Stimulated activated naive B cell treated with anti-CD40 and anti-IgM and Interleukin-4, amounts not matched to agents 10 μg/mL and 1 μg/mL and 100 μg/mL, for 72 hours (primary cell): ENCODE results near the gene BNIP2.
A peak's percentile ranks its signal among the peaks of the same experiment; 100 is the strongest.
"Not testable (repeated sequence)": the region's sequence is repeated elsewhere in the genome, so short reads cannot be mapped to it uniquely, and the experiment has no call there.

ENCODE experiments used
- ATAC-seq, 2 donors: fragments of 150-1000 bp; cut with Tn5 transposase; replicated peaks; 2 replicates each; pipeline ENCODE4 v1.10.0; 2021; ENCODE audit warnings: moderate library complexity in 1 of 2
- DNase-seq: peaks from one replicate; pipeline ENCODE4 v3.0.0; 2021
- H3K27ac Mint-ChIP-seq: one replicate; pipeline ENCODE4 v1.8.0; 2022; ENCODE audit warnings: mild to moderate bottlenecking, mixed read lengths
- H3K27me3 Mint-ChIP-seq, 2 donors: one replicate each; pipeline ENCODE4 v1.8.0; 2022; ENCODE audit warnings: mixed read lengths in 2 of 2
- H3K36me3 Mint-ChIP-seq, 2 donors: one replicate each; pipeline ENCODE4 v1.8.0; 2022; ENCODE audit warnings: mixed read lengths in 2 of 2, mild to moderate bottlenecking in 1 of 2
- H3K4me1 Mint-ChIP-seq, 2 donors: one replicate each; pipeline ENCODE4 v1.8.0; 2022; ENCODE audit warnings: mixed read lengths in 2 of 2, mild to moderate bottlenecking in 1 of 2
- H3K4me3 Mint-ChIP-seq, 2 donors: one replicate each; pipeline ENCODE4 v1.8.0; 2022; ENCODE audit warnings: mild to moderate bottlenecking in 2 of 2, mixed read lengths in 2 of 2, moderate library complexity in 1 of 2
- H3K9me3 Mint-ChIP-seq, 2 donors: one replicate each; pipeline ENCODE4 v1.8.0; 2022; ENCODE audit warnings: mixed read lengths in 2 of 2, mild to moderate bottlenecking in 1 of 2

BNIP2 gene

GRCh38 chr15:59701880-59702279 lies 12.8 kb upstream of the BNIP2 start:
- peak overlapping the region; percentile 14 for H3K27ac Mint-ChIP-seq
- no peaks in the 10 kb centered on the region for H3K36me3 Mint-ChIP-seq
- H3K9me3 Mint-ChIP-seq: no peaks in the 10 kb centered on the region
- H3K4me3 Mint-ChIP-seq: no peak overlapping the region
- H3K27me3 Mint-ChIP-seq: peaks cover 5% of the 10 kb centered on the region in 2 donors
- ATAC-seq (no peak), DNase-seq (no peak)
- no peaks in the 10 kb centered on the region for H3K4me1 Mint-ChIP-seq

DNA sequence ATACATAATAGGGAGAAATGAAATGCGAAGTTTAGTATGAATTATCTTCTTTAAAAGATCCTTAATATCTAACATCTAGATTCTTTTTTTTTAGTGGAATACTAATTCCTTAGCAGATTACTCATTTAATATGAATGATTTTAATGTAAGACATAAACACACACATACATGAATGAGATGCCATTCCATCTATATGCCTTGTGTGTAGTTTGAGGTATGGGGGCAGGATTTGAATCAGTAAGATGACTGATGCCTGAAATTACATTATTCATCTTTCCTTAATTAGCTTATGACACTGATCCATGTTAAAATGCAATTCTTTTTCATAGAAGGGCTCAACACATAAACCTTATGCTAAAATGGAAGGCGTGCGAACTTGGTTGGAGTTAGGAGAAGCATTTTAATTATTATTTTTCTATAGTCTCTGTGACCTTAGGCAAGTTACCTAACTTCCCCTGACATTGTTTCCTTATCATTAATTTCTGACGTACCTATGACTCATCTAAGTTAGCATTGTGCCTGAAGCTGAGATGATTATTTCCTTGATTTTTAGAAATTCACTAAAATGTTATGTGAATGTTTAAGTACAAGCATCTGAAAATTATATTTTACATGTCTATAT lies 10.8 kb upstream of the BNIP2 start:
- ATAC-seq: no peak
- H3K4me1 Mint-ChIP-seq: peaks cover 0 to 4% of the 10 kb centered on the region in 2 donors
- no peaks in the 10 kb centered on the region for H3K36me3 Mint-ChIP-seq
- no peaks in the 10 kb centered on the region for H3K27me3 Mint-ChIP-seq
- H3K4me3 Mint-ChIP-seq: no peak overlapping the region
- no peak for DNase-seq
- H3K9me3 Mint-ChIP-seq: no peaks in the 10 kb centered on the region
- no peak overlapping the region for H3K27ac Mint-ChIP-seq

DNA sequence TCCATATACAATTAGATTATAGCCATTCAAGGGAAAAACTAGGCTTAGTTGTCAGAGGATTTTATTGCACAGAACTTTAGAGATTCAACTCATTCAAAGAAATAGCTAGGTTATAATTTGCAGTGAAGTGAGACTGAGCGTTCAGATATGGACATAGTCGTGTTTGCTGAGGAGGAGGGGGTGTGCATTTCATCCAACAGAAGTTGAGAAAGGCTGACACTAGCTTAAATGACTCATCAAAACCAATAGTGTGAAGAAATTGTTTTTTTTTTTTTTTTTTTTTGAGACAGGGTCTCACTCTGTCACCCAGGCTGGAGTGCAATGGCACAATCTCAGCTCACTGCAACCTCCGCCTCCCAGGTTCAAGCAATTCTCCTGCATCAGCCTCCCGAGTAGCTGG lies 8.9 kb upstream of the BNIP2 start:
- H3K4me1 Mint-ChIP-seq, H3K4me3 Mint-ChIP-seq, H3K27ac Mint-ChIP-seq, H3K9me3 Mint-ChIP-seq, DNase-seq, ATAC-seq, H3K27me3 Mint-ChIP-seq, H3K36me3 Mint-ChIP-seq: not testable (repeated sequence)

GRCh38 chr15:59696332-59696731 lies 7.2 kb upstream of the BNIP2 start:
- ATAC-seq (no peak), DNase-seq (no peak)
- no peaks in the 10 kb centered on the region for H3K9me3 Mint-ChIP-seq
- H3K27ac Mint-ChIP-seq: no peak overlapping the region
- H3K4me1 Mint-ChIP-seq: peaks cover 4 to 9% of the 10 kb centered on the region in 2 donors
- no peaks in the 10 kb centered on the region for H3K36me3 Mint-ChIP-seq
- no peaks in the 10 kb centered on the region for H3K27me3 Mint-ChIP-seq
- H3K4me3 Mint-ChIP-seq: no peak overlapping the region

DNA sequence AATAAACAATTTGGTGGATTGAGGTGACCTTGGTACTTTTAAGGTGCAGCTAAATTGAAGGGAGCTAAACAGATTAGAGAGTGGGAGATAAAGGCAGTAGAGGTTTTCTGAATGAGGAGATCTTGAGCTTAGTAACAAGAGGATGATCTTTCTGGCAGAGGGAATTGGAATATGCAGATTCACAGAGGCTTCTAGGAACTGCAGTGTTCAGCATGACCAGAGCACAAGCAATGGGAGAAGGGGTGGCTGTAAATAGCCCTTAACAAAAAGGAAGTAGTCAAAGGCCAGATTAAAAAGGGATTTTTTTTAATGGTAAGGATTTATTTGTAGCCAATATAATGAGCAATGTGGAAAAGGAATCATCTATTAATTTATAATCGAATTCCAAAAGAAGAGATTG lies 5.7 kb upstream of the BNIP2 start:
- no peaks in the 10 kb centered on the region for H3K36me3 Mint-ChIP-seq
- DNase-seq: no peak
- H3K4me1 Mint-ChIP-seq: peaks cover 5 to 21% of the 10 kb centered on the region in 2 donors
- ATAC-seq: no peak
- H3K9me3 Mint-ChIP-seq: no peaks in the 10 kb centered on the region
- H3K27ac Mint-ChIP-seq: no peak overlapping the region
- no peaks in the 10 kb centered on the region for H3K27me3 Mint-ChIP-seq
- H3K4me3 Mint-ChIP-seq: no peak overlapping the region

DNA sequence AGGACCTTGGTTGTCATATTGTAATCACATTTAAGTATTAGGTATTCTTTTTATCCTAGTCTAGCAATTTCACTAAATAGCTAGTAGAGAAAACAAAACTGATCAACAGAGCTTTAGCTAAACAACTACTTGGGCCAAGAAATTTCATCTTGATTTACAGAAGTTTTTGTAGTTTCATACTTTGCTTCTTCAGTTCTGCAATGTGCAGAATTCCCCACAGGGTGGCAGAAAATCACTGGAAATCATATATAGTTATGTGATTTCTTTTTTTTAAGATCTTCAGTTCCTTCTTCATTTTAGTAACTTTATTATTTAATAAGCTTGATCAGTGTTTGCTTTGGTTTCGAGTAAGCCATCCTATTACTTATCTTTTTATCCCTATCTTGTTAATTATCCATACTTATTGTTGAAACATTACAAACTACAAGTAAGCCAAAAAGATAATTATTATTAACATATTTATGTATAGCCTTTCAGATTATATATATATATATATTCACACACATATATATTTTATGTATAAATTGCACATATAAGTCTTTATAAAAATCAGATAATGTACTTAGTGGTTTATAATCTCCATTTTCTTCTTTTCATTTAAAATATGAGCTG lies 2.2 kb upstream of the BNIP2 start:
- Mint-ChIP-seq H3K36me3 (peaks cover 9 to 11% of the 10 kb centered on the region in 2 donors), H3K9me3 (no peaks in the 10 kb centered on the region), H3K4me3 (no peak overlapping the region), H3K27me3 (no peaks in the 10 kb centered on the region), H3K4me1 (peaks cover 16 to 39% of the 10 kb centered on the region in 2 donors), H3K27ac (peak overlapping the region; percentile 84)
- no peak for DNase-seq
- no peak for ATAC-seq

DNA sequence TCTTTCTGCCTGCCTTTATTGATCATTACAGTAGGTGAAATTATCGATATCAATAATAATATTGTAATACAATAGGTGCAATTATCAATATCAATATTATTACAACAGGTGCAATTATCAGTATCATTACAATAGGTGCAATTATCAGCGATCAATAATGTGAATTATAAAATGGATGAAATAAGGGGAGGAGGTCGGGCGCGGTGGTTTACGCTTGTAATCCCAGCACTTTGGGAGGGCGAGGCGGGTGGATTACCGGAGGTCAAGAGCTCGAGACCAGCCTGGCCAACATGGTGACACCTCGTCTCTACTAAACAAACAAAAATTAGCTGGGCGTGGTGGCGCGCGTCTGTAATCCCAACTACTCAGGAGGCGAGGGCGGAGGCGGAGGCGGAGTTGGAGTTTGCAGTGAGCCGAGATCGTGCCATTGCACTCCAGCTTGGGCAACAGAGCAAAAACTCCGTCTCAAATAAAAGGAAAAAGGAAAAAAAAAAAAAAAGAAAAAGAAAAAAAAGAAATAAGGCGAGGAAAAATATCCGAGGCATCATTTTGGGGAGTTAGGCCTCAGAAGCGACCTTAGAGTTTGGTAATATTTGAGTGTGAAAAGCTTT lies 611 bp upstream of the BNIP2 start:
- H3K4me3 Mint-ChIP-seq: peak overlapping the region; percentile 83 to 88
- H3K27me3 Mint-ChIP-seq: no peaks in the 10 kb centered on the region
- DNase-seq (peak; percentile 46), ATAC-seq (peak; percentile 28 to 29)
- peak overlapping the region; percentile 92 for H3K27ac Mint-ChIP-seq
- H3K36me3 Mint-ChIP-seq: peaks cover 9 to 14% of the 10 kb centered on the region in 2 donors
- H3K4me1 Mint-ChIP-seq: peaks cover 18 to 47% of the 10 kb centered on the region in 2 donors
- no peaks in the 10 kb centered on the region for H3K9me3 Mint-ChIP-seq

DNA sequence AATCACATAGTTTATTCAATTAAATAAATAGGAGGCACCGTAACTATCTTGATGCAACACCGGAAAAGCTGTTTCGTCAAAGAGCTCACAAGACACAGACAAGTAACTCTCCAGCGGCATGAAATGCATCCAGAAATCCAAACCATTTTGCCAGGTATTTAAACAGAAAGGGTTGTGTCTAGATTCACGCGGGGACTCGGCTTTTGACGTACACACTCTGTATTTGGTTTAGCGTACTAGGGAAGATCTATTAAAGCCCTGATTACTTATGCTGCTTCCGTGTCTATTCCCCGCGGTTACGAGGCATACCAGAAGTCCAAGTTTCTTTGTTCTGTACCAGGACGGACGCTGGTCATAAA lies 718 bp downstream of the BNIP2 start:
- H3K4me1 Mint-ChIP-seq: peaks cover 16 to 43% of the 10 kb centered on the region in 2 donors
- DNase-seq (no peak), ATAC-seq (peak; percentile 3 to 8)
- H3K27me3 Mint-ChIP-seq: no peaks in the 10 kb centered on the region
- H3K4me3 Mint-ChIP-seq: peak overlapping the region; percentile 83 to 88
- H3K36me3 Mint-ChIP-seq: peaks cover 9 to 14% of the 10 kb centered on the region in 2 donors
- H3K9me3 Mint-ChIP-seq: no peaks in the 10 kb centered on the region
- H3K27ac Mint-ChIP-seq: peak overlapping the region; percentile 92

DNA sequence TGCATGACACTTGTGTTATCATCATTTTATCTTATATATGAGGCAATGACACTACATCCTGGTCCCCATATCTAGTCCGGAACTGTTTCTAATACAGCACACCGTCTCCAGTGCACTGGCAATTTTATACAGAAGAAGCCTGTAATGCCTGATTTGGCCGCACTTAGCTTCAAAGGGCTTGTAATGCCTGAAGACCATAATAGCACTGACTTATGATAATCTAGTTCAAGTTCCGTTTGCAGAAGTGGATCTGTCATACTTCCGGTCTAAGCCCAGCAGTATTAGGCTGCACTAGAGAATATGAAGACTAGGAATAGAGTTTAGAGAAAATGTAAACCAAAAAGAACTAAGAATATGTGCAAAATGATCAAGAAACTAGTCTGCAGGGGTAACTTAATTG lies 1.3 kb downstream of the BNIP2 start:
- peak overlapping the region; percentile 83 to 88 for H3K4me3 Mint-ChIP-seq
- no peaks in the 10 kb centered on the region for H3K27me3 Mint-ChIP-seq
- H3K27ac Mint-ChIP-seq: peak overlapping the region; percentile 92
- ATAC-seq: peak; percentile 38 to 40
- DNase-seq: no peak
- H3K9me3 Mint-ChIP-seq: no peaks in the 10 kb centered on the region
- H3K36me3 Mint-ChIP-seq: peaks cover 12 to 14% of the 10 kb centered on the region in 2 donors
- H3K4me1 Mint-ChIP-seq: peaks cover 19 to 43% of the 10 kb centered on the region in 2 donors

GRCh38 chr15:59686389-59686788 lies 2.7 kb downstream of the BNIP2 start:
- H3K27ac Mint-ChIP-seq: peak overlapping the region; percentile 93
- no peaks in the 10 kb centered on the region for H3K9me3 Mint-ChIP-seq
- ATAC-seq (peak; percentile 41 to 42), DNase-seq (peak; percentile 42)
- peaks cover 19 to 43% of the 10 kb centered on the region in 2 donors for H3K4me1 Mint-ChIP-seq
- H3K27me3 Mint-ChIP-seq: no peaks in the 10 kb centered on the region
- H3K36me3 Mint-ChIP-seq: peaks cover 12 to 19% of the 10 kb centered on the region in 2 donors
- H3K4me3 Mint-ChIP-seq: peak overlapping the region; percentile 81 to 82

- Mint-ChIP-seq H3K36me3 (peaks cover 12 to 19% of the 10 kb centered on the region in 2 donors), H3K9me3 (no peaks in the 10 kb centered on the region), H3K27me3 (no peaks in the 10 kb centered on the region), H3K4me3 (peak overlapping the region; percentile 81 to 82), H3K27ac (peak overlapping the region; percentile 93), H3K4me1 (peaks cover 19 to 39% of the 10 kb centered on the region in 2 donors)
- DNase-seq (no peak), ATAC-seq (no peak)
These were observed 3.3 kb downstream of the BNIP2 start for GRCh38 chr15:59685737-59686297.

DNA sequence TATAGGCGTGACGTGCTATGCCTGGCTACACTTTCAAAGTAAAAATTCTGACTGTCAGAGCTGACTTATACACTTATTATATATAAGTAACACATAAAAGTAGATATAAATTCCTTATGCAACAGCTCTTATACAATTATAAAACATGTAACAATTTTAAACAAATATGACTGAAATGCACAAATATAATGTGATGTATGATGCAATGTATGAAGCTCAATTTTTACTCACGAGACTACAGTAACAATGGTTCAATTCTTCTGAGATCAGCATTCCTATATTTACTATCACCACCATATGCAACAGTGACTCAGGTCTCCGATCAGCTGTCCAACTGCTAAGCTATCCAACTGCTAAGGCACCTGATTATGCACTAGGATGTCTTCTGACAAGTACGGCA lies 8.2 kb downstream of the BNIP2 start:
- no peak for DNase-seq
- peaks cover 18 to 29% of the 10 kb centered on the region in 2 donors for H3K36me3 Mint-ChIP-seq
- no peak for ATAC-seq
- no peak overlapping the region for H3K4me3 Mint-ChIP-seq
- peaks cover 7 to 9% of the 10 kb centered on the region in 2 donors for H3K4me1 Mint-ChIP-seq
- H3K9me3 Mint-ChIP-seq: no peaks in the 10 kb centered on the region
- H3K27me3 Mint-ChIP-seq: no peaks in the 10 kb centered on the region
- H3K27ac Mint-ChIP-seq: no peak overlapping the region

DNA sequence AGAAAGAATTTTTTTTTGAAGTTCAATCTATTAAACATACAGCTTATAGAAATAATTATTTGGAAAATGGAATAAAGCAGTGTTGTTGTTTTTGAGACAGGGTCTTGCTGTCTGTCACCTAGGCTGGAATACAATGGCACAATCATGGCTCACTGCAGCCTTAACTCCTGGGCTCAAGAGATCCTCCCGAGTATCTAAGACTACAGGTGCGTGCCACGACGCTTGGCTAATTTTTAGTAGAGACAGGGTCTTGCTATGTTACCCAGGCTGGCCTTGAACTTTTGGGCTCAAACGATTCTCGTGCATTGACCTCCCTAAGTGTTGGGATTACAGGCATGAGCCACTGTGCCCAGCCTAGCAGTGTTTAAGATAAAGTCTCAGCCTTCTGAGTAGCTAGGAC lies 8.8 kb downstream of the BNIP2 start:
- Mint-ChIP-seq H3K27me3 (no peaks in the 10 kb centered on the region), H3K4me1 (peaks cover 3 to 4% of the 10 kb centered on the region in 2 donors), H3K9me3 (no peaks in the 10 kb centered on the region), H3K4me3 (no peak overlapping the region), H3K36me3 (peaks cover 22 to 29% of the 10 kb centered on the region in 2 donors), H3K27ac (no peak overlapping the region)
- DNase-seq: no peak
- no peak for ATAC-seq

DNA sequence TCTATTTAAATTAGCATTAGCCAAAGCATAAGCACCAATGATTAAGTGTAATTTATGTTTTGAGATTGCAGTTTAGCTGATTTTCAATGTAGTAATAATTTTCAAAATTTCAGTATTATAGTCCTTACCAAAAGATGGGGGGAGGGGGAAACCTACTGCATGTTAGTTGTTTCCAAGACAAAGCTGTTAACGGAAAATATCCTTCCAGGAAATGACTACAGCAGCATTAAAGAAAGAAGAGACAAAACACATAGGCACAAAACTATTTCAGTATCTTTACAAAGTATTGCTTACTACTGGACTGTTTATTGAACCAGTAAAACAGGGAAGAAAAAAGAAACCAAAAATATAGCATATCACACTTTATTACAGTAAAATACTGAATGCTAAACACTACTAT lies 10.5 kb downstream of the BNIP2 start:
- Mint-ChIP-seq H3K36me3 (peaks cover 23 to 29% of the 10 kb centered on the region in 2 donors), H3K9me3 (no peaks in the 10 kb centered on the region)
- no peak for ATAC-seq

GRCh38 chr15:59678172-59678571 lies 10.9 kb downstream of the BNIP2 start:
- no peak overlapping the region for H3K4me3 Mint-ChIP-seq
- H3K9me3 Mint-ChIP-seq: no peaks in the 10 kb centered on the region
- DNase-seq (no peak), ATAC-seq (no peak)
- peaks cover 0 to 1% of the 10 kb centered on the region in 2 donors for H3K4me1 Mint-ChIP-seq
- H3K36me3 Mint-ChIP-seq: peaks cover 22 to 32% of the 10 kb centered on the region in 2 donors
- no peak overlapping the region for H3K27ac Mint-ChIP-seq
- H3K27me3 Mint-ChIP-seq: no peaks in the 10 kb centered on the region

More for the DNA sequence above, 10.5 kb downstream of the BNIP2 start:
- Mint-ChIP-seq H3K27ac (no peak overlapping the region), H3K27me3 (no peaks in the 10 kb centered on the region), H3K4me3 (no peak overlapping the region), H3K4me1 (peaks cover 0 to 3% of the 10 kb centered on the region in 2 donors)
- DNase-seq: no peak
